Measurements from ENCODE around the gene HSD17B2. TPM values are rescaled to one million over a fixed set of nuclear protein-coding genes. Genes with fewer than 3 reads are reported as not detected.

The HSD17B2 gene
- total RNA-seq, 1 experiment from 2014 or later, result not detected

- RAD21 ChIA-PET (ENCODE audit: low non-redundant PET in 1 of 2, low total read pairs in 2 of 2, uncharacterized antibody in 2 of 2, unreplicated experiment in 2 of 2), result no interaction called here
- POLR2A ChIA-PET, result no interaction called here
- no peaks in the 10 kb centered on the region for H4K20me1 ChIP-seq (ENCODE audit: insufficient read depth)
- no peak for ATAC-seq
- H3K4me2 ChIP-seq (ENCODE audit: low read length), result no peak overlapping the region
- peaks cover 57% of the 10 kb centered on the region for H3K27me3 ChIP-seq (ENCODE audit: insufficient read depth, low read length)
- H3K4me1 ChIP-seq (ENCODE audit: control insufficient read depth in 1 of 2, insufficient read depth in 2 of 2, low read length in 2 of 2), result no peaks in the 10 kb centered on the region
- BruUV-seq (replicated peaks), result no TSS peak
- no peak overlapping the region for H3K9ac ChIP-seq (ENCODE audit: low read length)
- no peaks in the 10 kb centered on the region for H3K79me2 ChIP-seq (ENCODE audit: insufficient read depth, low read length)
- no peaks in the 10 kb centered on the region for H3K9me3 ChIP-seq (ENCODE audit: control insufficient read depth in 1 of 2, insufficient read depth in 1 of 2, low read depth in 1 of 2, low read length in 2 of 2)
- H3K9me2 ChIP-seq (ENCODE audit: insufficient read depth), result no peaks in the 10 kb centered on the region
- CTCF ChIA-PET, result interaction anchor here (2.6 kb wide), 1 partner anchor 66 kb away, joined by 10 read pairs; no protein-coding TSS in a partner anchor
- H3K27ac ChIP-seq (ENCODE audit: low read depth, low read length), result no peak overlapping the region
- no peak for TF ChIP-seq POLR2AphosphoS5 (IDR thresholded peaks at IDR 0.05; ENCODE audit: low read depth, low read length)
- TF ChIP-seq CTCF (IDR thresholded peaks at IDR 0.05 in 2 of 3, conservative IDR thresholded peaks at IDR 0.05 in 1 of 3; ENCODE audit: borderline replicate concordance in 1 of 3, insufficient read depth in 1 of 3, low read depth in 2 of 3, low read length in 2 of 3), result no peak
- no peak for TF ChIP-seq YY1 (IDR thresholded peaks at IDR 0.05; ENCODE audit: extremely low read depth, insufficient replicate concordance, low read depth, low read length)
- no peak for TF ChIP-seq ZNF274 (IDR thresholded peaks at IDR 0.05; ENCODE audit: low read depth, low read length)
- no peak for TF ChIP-seq RAD21 (IDR thresholded peaks at IDR 0.05; ENCODE audit: low read depth)
- TF ChIP-seq SIN3A (IDR thresholded peaks at IDR 0.05; ENCODE audit: low read depth), result no peak
- TF ChIP-seq, protein P1, sequence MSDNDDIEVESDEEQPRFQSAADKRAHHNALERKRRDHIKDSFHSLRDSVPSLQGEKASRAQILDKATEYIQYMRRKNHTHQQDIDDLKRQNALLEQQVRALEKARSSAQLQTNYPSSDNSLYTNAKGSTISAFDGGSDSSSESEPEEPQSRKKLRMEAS (IDR thresholded peaks at IDR 0.05), result no peak
- no peak for TF ChIP-seq REST (IDR thresholded peaks at IDR 0.05; ENCODE audit: low read depth)
- H3K4me3 ChIP-seq (replicated peaks in 1 of 2; ENCODE audit: low read depth in 1 of 2, low read length in 2 of 2), result no peak overlapping the region
- intact Hi-C loops (cut with micrococcal nuclease), result loop anchor here (1.0 kb wide), 3 partner anchors 31 to 172 kb away; no protein-coding TSS in a partner anchor
- H3K36me3 ChIP-seq (ENCODE audit: control insufficient read depth in 1 of 2, insufficient read depth in 2 of 2, low read length in 2 of 2), result no peaks in the 10 kb centered on the region
- DNase-seq (ENCODE audit: low read depth, low spot score), result no peak
- H2AFZ ChIP-seq (ENCODE audit: low read depth, low read length, poor library complexity, severe bottlenecking), result no peak overlapping the region
These were observed 27.6 kb downstream of the HSD17B2 start for GRCh38 chr16:82062645-82063058.
